ENCODE measurements around the gene TMEM141. TPM values are rescaled to one million over a fixed set of nuclear protein-coding genes. Genes with fewer than 3 reads are reported as not detected.

The TMEM141 gene
- total RNA-seq, 2 experiments from 2014 or later, result 43.2 to 70.2 TPM

DNA sequence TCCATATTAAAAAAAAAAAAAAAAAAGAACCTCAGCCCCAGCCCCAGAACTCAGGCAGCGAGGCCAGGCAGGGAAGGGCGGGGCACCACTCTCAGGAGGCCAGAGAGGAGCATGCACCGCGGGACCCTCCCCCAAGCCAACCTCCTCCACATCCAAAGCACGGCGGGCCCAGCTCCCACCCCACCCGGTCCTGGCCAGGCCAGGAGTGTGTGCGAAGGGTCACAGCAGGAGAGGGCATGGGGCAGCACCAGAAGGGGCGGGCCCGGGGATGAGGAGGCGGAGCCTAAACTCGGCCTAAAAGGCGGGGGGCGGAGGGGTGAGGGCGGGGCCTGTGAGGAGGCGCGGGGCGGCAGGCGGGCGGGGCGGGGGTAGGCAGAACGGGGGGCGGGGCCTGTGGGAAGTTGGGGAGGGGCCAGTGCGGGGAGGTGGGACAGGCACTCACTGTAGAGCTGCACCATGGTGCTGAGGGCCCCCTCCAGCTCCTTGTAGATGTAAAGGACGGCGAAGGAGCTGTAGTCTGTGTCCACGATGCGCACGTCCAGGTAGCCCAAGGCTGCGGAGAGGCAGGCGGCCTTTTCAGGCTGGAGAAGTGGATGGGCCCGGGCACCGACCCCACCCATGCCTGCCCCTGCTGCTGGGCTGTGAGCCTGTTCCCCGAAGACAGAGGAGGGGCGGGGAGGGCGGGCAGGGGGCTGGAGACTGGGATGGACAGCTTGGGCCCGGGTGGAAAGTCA is 28.1 kb upstream of the TMEM141 start:
- ChIA-PET CTCF (ENCODE audit: unreplicated experiment) (no interaction called here), POLR2A (interaction anchor here (0.7 kb wide), 1 partner anchor 214 kb away, joined by 3 read pairs; no protein-coding TSS in a partner anchor)

GRCh38 chr9:136763649-136764035 is 27.5 kb upstream of the TMEM141 start:
- no peak overlapping the region for H2AFZ ChIP-seq (ENCODE audit: low read length)
- no peak for TF ChIP-seq CTCF (conservative IDR thresholded peaks at IDR 0.05; ENCODE audit: low read length)
- H3K9me3 ChIP-seq (ENCODE audit: low read length), result no peaks in the 10 kb centered on the region
- H3K36me3 ChIP-seq (ENCODE audit: insufficient read depth, low read length), result no peaks in the 10 kb centered on the region
- ChIA-PET CTCF (ENCODE audit: unreplicated experiment) (no interaction called here), POLR2A (no interaction called here)
- DNase-seq (ENCODE audit: low spot score), result no peak
- H3K4me2 ChIP-seq (ENCODE audit: low read length), result no peak overlapping the region
- H3K27ac ChIP-seq (ENCODE audit: low read depth, low read length, poor library complexity, severe bottlenecking), result no peak overlapping the region
- intact Hi-C loops (cut with micrococcal nuclease; ENCODE audit: unreplicated experiment), result no loop called here
- no TSS peak for BruUV-seq (replicated peaks)
- H3K4me1 ChIP-seq (ENCODE audit: insufficient read depth, low read length, poor library complexity, severe bottlenecking), result peaks cover 10% of the 10 kb centered on the region
- H3K4me3 ChIP-seq (ENCODE audit: low read depth, low read length, poor library complexity, severe bottlenecking), result no peak overlapping the region
- no peaks in the 10 kb centered on the region for H3K9me2 ChIP-seq (ENCODE audit: insufficient read depth, low read length)
- no peaks in the 10 kb centered on the region for H4K20me1 ChIP-seq (ENCODE audit: insufficient read depth, low read length)
- no peaks in the 10 kb centered on the region for H3K79me2 ChIP-seq (ENCODE audit: insufficient read depth, low read depth, low read length)

More for the DNA sequence above, 28.1 kb upstream of the TMEM141 start:
- Histone ChIP-seq H3K36me3 (ENCODE audit: insufficient read depth, low read length) (no peaks in the 10 kb centered on the region), H3K4me3 (ENCODE audit: low read depth, low read length, poor library complexity, severe bottlenecking) (no peak overlapping the region), H3K9me3 (ENCODE audit: low read length) (no peaks in the 10 kb centered on the region), H3K4me2 (ENCODE audit: low read length) (no peak overlapping the region), H2AFZ (ENCODE audit: low read length) (no peak overlapping the region), H3K27ac (ENCODE audit: low read depth, low read length, poor library complexity, severe bottlenecking) (no peak overlapping the region), H3K9me2 (ENCODE audit: insufficient read depth, low read length) (no peaks in the 10 kb centered on the region), H3K4me1 (ENCODE audit: insufficient read depth, low read length, poor library complexity, severe bottlenecking) (peaks cover 6% of the 10 kb centered on the region), H4K20me1 (ENCODE audit: insufficient read depth, low read length) (no peaks in the 10 kb centered on the region), H3K79me2 (ENCODE audit: insufficient read depth, low read depth, low read length) (no peaks in the 10 kb centered on the region)
- BruUV-seq (replicated peaks), result no TSS peak
- intact Hi-C loops (cut with micrococcal nuclease; ENCODE audit: unreplicated experiment), result no loop called here
- peak; percentile 77 for DNase-seq (ENCODE audit: low spot score)
- no peak for TF ChIP-seq EZH2phosphoT487 (IDR thresholded peaks at IDR 0.05; ENCODE audit: borderline replicate concordance, low read depth, low read length)
- no peak for TF ChIP-seq CTCF (conservative IDR thresholded peaks at IDR 0.05; ENCODE audit: low read length)

DNA sequence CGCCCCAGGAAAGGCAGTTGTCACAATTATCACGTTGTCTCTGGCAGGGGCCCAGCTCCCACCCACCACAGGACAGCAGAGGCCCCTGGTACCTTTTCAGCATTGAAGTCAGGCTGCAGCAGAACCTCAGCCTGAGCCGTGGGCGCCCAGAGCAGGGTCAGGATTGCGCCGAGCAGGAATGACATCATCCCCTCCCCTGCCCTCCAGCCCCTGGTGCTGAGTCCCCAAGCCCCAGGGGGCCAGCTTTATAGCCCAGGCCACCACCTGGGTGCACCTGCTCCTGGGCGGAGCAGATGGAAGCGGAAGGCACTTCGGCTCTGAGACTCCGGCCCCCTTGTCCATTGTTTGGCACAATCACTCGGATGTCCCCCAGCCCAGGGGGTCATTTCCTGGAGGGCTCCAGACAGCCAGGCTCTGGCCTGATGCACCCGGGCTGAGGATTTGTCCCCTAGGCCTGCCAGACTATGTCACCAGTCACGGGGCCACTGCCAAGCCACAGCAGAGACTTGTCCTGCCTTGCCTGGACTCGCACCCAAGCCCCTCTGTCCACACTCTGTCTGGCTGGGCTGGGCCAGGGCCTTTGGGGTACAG is 26.7 kb upstream of the TMEM141 start, which contains the start of gene LCN15:
LCN15 (minus strand) TSS at position 218 of the 591 bp plus-strand sequence; CDS start at position 188, 30 bp downstream.
- Histone ChIP-seq H3K36me3 (ENCODE audit: insufficient read depth, low read length) (no peaks in the 10 kb centered on the region), H3K9me3 (ENCODE audit: low read length) (no peaks in the 10 kb centered on the region), H3K9me2 (ENCODE audit: insufficient read depth, low read length) (no peaks in the 10 kb centered on the region), H3K4me2 (ENCODE audit: low read length) (no peak within 1 kb of the TSS), H3K79me2 (ENCODE audit: insufficient read depth, low read depth, low read length) (no peaks in the 10 kb centered on the region), H3K27ac (ENCODE audit: low read depth, low read length, poor library complexity, severe bottlenecking) (no peak within 1 kb of the TSS), H2AFZ (ENCODE audit: low read length) (no peak within 1 kb of the TSS), H3K4me3 (ENCODE audit: low read depth, low read length, poor library complexity, severe bottlenecking) (no peak within 1 kb of the TSS), H3K4me1 (ENCODE audit: insufficient read depth, low read length, poor library complexity, severe bottlenecking) (peaks cover 10% of the 10 kb centered on the region), H4K20me1 (ENCODE audit: insufficient read depth, low read length) (no peaks in the 10 kb centered on the region)
- intact Hi-C loops (cut with micrococcal nuclease; ENCODE audit: unreplicated experiment), result no loop called here
- no TSS peak for BruUV-seq (replicated peaks)
- DNase-seq (ENCODE audit: low spot score), result no peak
- TF ChIP-seq EZH2phosphoT487 (IDR thresholded peaks at IDR 0.05; ENCODE audit: borderline replicate concordance, low read depth, low read length) (no peak), CTCF (conservative IDR thresholded peaks at IDR 0.05; ENCODE audit: low read length) (no peak)
- ChIA-PET POLR2A (no interaction called here), CTCF (ENCODE audit: unreplicated experiment) (no interaction called here)
